GM18502 (cell line): ENCODE data around the gene GPR27.

Experiments
- ATAC-seq: cut with Tn5 transposase; IDR thresholded peaks from one replicate; pipeline ENCODE4 v1.9.1; 2021; ENCODE audit warnings: mild to moderate bottlenecking; ENCODE audit not compliant: unreplicated experiment, poor library complexity

GPR27 gene

GRCh38 chr3:71753701-71754609, at the start of gene GPR27:
Gene GPR27 (plus strand): TSS chr3:71753855. CDS start chr3:71754050, 195 bp downstream.
- no peak for ATAC-seq

- ATAC-seq: no peak
Observed at GRCh38 chr3:71704915-71705314, 48.7 kb upstream of the GPR27 start.

- no peak for ATAC-seq
Observed at GRCh38 chr3:71705681-71706080, 48.0 kb upstream of the GPR27 start.

GRCh38 chr3:71707595-71707994, 46.1 kb upstream of the GPR27 start:
- no peak for ATAC-seq

DNA sequence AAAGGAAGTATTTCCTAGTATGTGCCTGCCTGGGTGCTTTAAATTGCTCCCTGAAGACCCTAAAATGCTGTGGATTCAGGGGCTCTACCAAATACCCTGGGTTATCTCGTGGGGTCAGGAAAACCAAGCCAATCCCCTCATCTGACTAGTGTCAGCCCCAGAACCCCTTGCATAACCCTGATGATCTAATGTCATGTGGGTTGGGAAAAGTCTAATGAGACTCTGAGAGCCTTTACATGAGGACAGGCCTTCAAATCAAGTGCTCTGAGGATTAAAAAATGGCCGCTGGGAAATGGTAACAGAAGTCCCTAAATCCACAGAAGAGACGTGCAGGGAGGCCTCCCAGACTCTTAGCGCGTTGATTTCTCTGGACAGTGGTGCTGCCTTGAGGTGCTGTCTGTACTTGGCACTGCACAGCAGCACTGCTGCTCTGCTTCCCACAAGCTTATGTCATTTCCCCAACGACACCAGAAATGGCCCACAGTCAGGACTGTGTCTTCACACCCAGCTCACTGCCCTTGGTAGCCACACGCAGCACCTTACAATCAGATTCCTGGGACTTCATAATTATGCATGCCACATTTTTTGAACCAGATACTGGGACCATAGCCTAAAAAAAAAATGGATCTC, 45.1 kb upstream of the GPR27 start:
- ATAC-seq: no peak

DNA sequence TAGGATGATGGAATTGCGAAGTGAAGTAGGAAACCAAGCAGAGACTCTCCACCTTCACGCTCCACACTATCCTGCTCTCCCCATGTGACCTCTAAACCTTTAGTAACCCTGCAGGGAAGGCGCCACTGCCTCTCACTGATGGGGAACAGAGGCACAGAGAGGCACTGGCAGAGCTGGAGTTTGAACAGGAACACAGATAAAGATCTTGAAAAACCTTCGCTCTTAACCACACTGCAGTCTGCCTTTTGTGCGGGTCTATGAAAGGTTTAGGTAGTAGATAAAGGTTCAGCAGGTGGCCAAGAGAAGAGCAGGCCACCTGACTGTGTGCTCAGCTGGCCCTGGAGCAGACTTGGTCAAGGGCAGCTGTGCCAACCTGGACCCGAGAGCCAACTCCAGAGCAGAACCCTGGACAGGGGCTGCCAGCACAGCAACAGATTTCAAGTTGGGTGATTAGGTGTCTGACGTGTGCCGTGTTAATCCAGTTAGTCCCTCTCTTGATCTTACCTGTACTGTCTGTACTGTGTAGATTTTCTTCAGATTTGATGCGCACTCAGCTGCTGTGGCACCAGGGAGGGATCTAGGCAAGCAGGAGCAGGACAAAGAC, 43.6 kb upstream of the GPR27 start:
- no peak for ATAC-seq

DNA sequence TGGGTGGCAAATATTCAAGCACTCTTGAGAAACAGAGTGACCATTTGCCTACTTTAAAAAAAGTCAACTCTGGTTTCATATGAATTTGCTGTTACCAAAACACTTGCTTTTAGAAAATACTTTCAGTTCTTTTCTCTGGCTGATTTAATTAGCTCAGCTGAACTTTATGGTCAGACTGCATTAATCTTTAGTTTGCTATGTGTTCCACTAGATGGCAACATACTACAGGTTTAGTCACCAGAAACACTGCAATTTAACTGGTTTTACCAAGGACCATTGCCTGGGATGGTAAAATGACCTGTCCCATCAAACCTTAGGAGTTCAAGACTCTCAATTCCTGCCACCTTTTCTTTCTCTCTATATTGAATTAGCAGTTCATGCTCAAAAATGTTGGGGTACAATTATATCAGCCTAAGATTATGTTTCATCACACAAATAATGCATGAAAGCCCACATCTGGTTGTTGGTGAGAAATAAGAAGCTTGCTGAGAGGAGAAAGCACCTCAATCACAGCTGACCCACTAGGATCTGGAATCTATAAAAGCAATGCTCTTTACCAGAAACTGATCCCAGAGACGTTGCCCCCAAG, 42.7 kb upstream of the GPR27 start:
- peak; percentile 81 for ATAC-seq

DNA sequence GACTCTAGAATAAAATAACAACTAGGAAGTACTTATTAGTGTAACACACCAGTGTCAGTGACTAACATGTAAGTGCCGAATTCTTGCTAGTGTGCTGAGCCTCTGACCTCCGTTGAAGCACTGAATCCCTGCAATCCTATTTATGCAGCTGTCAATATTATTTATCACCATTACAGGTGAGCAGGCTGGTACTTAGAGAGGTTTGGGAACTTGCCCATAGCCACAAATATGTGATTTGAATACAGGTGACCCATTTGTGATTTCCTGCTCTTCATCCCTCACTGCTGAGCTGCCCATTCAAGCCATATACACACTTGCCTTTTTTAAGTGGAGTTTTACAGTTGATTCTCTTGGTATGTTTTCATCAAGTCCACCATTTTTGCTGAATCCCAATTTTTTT, 40.6 kb upstream of the GPR27 start:
- ATAC-seq: no peak

DNA sequence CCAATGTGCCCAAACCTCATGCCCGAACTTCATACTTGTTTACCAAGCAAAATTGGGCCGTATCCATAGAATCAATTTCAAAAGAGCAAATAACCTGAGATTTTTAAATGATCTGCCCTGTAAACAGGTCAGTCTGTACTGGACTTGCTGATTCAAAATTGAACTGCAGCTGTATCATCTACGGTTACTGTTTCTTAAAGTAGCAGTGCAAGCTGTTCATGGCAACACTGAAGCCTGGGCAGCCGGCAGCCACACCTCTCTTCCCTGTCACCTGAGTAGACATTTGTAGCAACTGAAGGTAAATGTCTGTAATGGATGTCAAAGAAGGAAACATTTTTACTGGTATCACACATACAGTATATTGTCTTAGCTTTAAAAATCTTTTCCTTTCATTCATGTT, 39.1 kb upstream of the GPR27 start:
- ATAC-seq: no peak

DNA sequence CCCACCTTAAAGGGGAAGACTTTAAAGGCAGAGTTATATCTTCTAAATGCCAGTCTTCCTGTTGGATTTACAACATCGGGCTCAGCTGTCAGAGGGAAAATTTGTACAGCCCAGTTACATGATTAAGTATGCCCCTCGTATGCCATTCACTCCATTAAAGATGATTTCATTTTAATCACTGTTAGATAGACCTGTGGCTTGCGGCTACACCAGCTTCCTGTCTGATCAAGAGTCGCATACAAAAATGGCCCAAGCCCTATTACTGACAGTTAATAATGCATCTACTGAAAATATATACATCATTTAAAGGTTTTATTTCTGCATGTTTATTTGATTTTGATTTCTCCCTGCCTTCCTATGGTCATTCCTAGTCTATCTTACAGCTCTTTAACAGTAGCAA, 35.6 kb upstream of the GPR27 start:
- no peak for ATAC-seq

DNA sequence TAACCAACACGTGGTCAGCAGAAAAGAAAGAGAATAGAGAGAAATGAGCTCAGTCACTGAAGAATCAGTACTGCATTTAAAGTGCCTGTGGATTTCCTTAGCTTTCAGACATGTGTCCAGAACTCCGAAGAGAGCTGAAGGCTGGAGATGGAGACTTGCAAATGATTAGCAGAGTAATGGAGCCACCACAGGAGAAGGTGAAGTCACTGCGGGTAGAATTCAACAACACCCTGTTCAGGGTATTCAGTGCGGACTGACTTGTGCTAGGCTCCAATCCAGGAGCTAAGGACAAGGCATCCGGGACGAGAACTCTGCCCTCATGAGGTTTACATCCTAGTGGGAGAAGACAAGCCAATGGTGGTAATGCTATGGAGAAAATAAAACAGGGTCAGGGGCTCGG, 32.7 kb upstream of the GPR27 start:
- ATAC-seq: no peak

DNA sequence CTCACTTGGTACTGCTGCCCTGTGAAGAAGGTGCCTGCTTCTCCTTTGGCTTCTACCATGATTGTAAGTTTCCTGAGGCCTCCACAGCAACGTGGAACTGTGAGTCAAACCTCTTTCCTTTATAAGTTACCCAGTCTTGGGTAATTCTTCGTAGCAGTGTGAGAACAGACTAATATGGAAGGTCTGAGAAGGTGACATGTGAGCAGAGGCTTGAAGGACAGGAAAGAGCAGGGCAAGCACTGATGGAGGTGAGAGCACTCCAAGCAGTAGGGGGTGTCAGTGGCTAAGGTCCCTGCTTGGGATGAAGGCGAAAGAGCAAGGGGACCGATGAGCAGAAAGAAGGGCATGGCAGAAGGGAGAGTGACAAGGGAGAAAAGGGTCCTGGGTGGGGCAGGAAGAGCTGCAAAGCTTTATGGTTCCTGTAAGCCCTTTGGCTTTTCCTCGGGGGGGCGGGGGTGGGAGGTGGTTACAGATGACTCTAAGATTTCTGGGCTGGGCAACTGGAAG, 32.0 kb upstream of the GPR27 start:
- ATAC-seq: no peak

GRCh38 chr3:71722693-71723092, 31.0 kb upstream of the GPR27 start:
- no peak for ATAC-seq

DNA sequence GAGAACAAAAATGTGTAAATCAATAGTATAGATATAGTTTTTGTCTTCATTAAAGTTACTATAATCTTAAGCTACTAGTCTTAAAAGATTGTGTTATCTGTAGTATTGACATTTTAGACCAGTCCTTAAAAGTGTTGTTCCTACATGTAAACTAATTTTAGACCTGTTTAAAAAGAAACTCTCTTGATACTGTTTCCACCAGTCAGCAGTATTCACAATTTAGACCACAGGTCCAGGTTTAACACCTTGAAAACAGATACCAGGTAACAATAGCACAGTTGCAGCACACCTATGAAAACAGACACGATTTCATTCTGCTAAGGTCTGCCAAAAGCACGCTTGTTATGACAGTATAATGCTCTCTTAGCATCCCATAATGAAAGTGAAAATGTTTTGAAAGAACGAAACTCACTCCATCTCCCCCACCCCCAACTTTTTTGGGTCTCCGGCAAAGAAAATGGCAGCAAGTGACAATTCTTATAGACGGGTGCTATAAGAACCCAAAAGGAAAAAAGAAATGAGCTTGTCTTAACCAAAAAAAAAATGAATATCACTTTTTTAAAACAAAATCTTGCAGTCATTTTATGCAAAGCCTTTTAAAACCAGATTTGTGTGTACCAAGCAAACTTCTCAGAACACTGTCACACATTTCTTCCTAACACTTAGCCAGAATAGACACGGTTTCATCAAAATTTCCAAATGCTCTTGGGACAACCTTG, 30.0 kb upstream of the GPR27 start:
- no peak for ATAC-seq

DNA sequence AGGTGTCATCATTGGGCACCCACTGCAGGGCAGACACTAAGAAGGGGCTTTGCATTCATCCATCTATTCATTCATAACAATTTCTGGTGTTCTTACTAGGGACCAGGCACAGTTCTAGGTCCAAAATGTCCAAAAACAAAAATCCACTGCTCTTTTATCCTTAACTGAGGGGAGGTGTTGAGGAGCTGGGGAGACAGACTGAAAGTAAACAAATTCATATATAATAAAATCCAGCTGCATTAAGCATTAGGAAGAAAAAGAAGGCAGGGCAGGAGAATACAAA, 29.5 kb upstream of the GPR27 start:
- ATAC-seq: no peak

- peak; percentile 50 for ATAC-seq
Observed at GRCh38 chr3:71724584-71725270, 28.9 kb upstream of the GPR27 start.

DNA sequence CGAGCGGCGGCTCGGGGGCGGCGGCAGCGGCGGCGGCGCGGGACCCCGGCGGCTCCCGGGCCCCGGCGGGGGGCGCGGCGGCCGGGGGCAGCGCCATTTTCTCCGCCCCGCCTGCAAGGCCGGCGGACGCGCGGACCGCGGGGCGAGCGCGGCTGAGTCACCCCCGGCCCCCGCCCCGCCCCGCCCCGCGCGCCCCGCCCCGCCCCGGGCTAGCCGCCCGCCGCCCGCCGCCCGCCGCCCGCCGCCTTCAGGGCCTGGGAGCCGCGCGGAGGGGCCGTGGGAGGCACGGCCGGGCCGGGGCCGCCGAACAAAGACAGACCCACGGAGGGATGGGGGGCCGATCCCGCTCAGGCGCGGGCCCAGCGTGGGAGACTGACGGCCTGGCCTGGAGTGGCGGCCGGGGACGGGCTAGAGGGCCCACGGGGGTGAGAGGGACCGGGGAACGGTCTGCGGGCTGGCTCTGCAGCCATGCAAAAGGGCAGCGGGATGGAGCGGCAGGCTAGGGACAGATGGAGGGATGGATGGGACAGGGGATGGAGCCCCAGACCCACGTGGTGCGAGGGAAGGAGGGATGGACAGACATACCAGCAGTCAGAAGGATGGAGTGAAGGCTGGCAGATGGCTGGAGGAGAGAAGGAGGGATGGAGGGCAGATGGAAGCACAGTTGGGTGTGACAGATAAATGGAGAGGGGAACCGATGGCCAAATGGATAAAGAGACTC, 28.2 kb upstream of the GPR27 start, which contains the start of gene EIF4E3:
TSS of gene EIF4E3 (minus strand) at position 132 of the 721 bp plus-strand sequence. CDS start at position 97, 35 bp downstream.
- peak; percentile 52 for ATAC-seq

- no peak for ATAC-seq
Observed at GRCh38 chr3:71726146-71726545, 27.5 kb upstream of the GPR27 start.
